Liver (tissue), 9 donors: ENCODE results near the gene DIP2C. TPM values are rescaled to one million over a fixed set of nuclear protein-coding genes. Genes with fewer than 3 reads are reported as not detected.

Source experiments
- DNase-seq: peaks from one replicate; pipeline ENCODE4 v3.0.0-alpha.2; 2017; ENCODE audit warnings: low spot score
- H3K27ac ChIP-seq, 2 donors: one replicate each; pipeline ENCODE4 v1.7.0; 2013; ENCODE audit warnings: inconsistent platforms in 2 of 2, low read length in 2 of 2, control low read depth in 1 of 2, low read depth in 1 of 2, mild to moderate bottlenecking in 1 of 2
- H3K27me3 ChIP-seq, 4 donors: one replicate each; pipeline versions ENCODE4 v1.6.1 to v1.7.0; 2013; ENCODE audit warnings: low read length in 3 of 4, inconsistent platforms in 1 of 4, mild to moderate bottlenecking in 1 of 4, moderate library complexity in 1 of 4; ENCODE audit not compliant: control insufficient read depth in 4 of 4, insufficient read depth in 4 of 4
- H3K36me3 ChIP-seq, 4 donors: one replicate each; pipeline versions ENCODE4 v1.6.1 to v1.7.0; 2013; ENCODE audit warnings: low read length in 3 of 4, mild to moderate bottlenecking in 3 of 4, low read depth in 1 of 4, moderate library complexity in 1 of 4; ENCODE audit not compliant: control insufficient read depth in 4 of 4, insufficient read depth in 3 of 4
- H3K4me1 ChIP-seq, 4 donors: one replicate each; pipeline versions ENCODE4 v1.6.1 to v1.7.0; 2013; ENCODE audit warnings: low read length in 3 of 4, mild to moderate bottlenecking in 3 of 4, moderate library complexity in 1 of 4; ENCODE audit not compliant: control insufficient read depth in 4 of 4, insufficient read depth in 4 of 4
- H3K4me3 ChIP-seq, 3 donors: one replicate each; pipeline versions ENCODE4 v1.6.1 to v1.7.0; 2013; ENCODE audit warnings: low read length in 3 of 3, control low read depth in 1 of 3, low read depth in 1 of 3, mild to moderate bottlenecking in 1 of 3
- H3K9ac ChIP-seq, 2 donors: one replicate each; pipeline ENCODE4 v1.7.0; 2013; ENCODE audit warnings: low read length in 2 of 2, mild to moderate bottlenecking in 2 of 2, moderate library complexity in 2 of 2, control low read depth in 1 of 2, low read depth in 1 of 2
- H3K9me3 ChIP-seq, 4 donors: one replicate each; pipeline versions ENCODE4 v1.6.1 to v1.7.0; 2013; ENCODE audit warnings: low read length in 3 of 4; ENCODE audit not compliant: control insufficient read depth in 4 of 4
- FOXA1 ChIP-seq: IDR thresholded peaks from 2 replicates; pipeline ENCODE4 v1.6.1; 2016; ENCODE audit warnings: antibody characterized with exemption
- FOXA2 ChIP-seq: IDR thresholded peaks from 2 replicates; pipeline ENCODE4 v1.6.1; 2016; ENCODE audit warnings: antibody characterized with exemption
- GABPA ChIP-seq, 2 donors: IDR thresholded peaks in 1 of 2; conservative IDR thresholded peaks in 1 of 2; 2 replicates each; pipeline ENCODE4 v1.6.1; 2016; ENCODE audit warnings: antibody characterized with exemption in 2 of 2, mild to moderate bottlenecking in 1 of 2, moderate library complexity in 1 of 2
- HNF4A ChIP-seq, 2 donors: conservative IDR thresholded peaks; 2 replicates each; pipeline ENCODE4 v1.6.1; 2016; ENCODE audit warnings: antibody characterized with exemption in 2 of 2, mild to moderate bottlenecking in 2 of 2
- HNF4G ChIP-seq: IDR thresholded peaks from 2 replicates; pipeline ENCODE4 v1.6.1; 2016; ENCODE audit warnings: antibody characterized with exemption
- JUND ChIP-seq, 2 donors: IDR thresholded peaks; 2 replicates each; pipeline ENCODE4 v1.6.1; 2016; ENCODE audit warnings: antibody characterized with exemption in 2 of 2
- NR2F2 ChIP-seq: IDR thresholded peaks from 2 replicates; pipeline ENCODE4 v1.6.1; 2016; ENCODE audit warnings: antibody characterized with exemption
- RAD21 ChIP-seq, 2 donors: IDR thresholded peaks; 2 replicates each; pipeline ENCODE4 v1.6.1; 2016; ENCODE audit warnings: antibody characterized with exemption in 2 of 2, mild to moderate bottlenecking in 2 of 2
- SP1 ChIP-seq: IDR thresholded peaks from 2 replicates; pipeline ENCODE4 v1.6.1; 2018; ENCODE audit warnings: antibody characterized with exemption, mild to moderate bottlenecking
- TAF1 ChIP-seq: conservative IDR thresholded peaks from 2 replicates; pipeline ENCODE4 v1.6.1; 2016; ENCODE audit warnings: antibody characterized with exemption, mild to moderate bottlenecking
- YY1 ChIP-seq: IDR thresholded peaks from 2 replicates; pipeline ENCODE4 v1.6.1; 2016; ENCODE audit warnings: antibody characterized with exemption, mild to moderate bottlenecking
- WGBS: extraction: QIAGEN DNeasy Blood & Tissue Kit; methylation state at CpG from one replicate; pipeline ENCODE4 v1.1.7; 2013; 5-methylcytosine and 5-hydroxymethylcytosine counted together
- polyA plus RNA-seq, 2 donors: library from polyadenylated mRNA; stranded (reverse) in 1 of 2; unstranded in 1 of 2; fragments of 200-250 nt in 1 of 2; fragments of >200 nt in 1 of 2; fragmentation: Nextera tagmentation in 1 of 2; extraction: Ambion mirVana in 1 of 2; gene quantifications; one replicate each; pipeline versions ENCODE4 v1.2.1 to v1.2.3, GENCODE V29; 2013 to 2015
- total RNA-seq, 2 donors: library from RNA; depleted of rRNA; stranded (reverse); fragments of >200 nt; gene quantifications; one replicate each; pipeline ENCODE4 v1.2.3, GENCODE V29; 2014
- TF ChIP-seq, protein P1 (sequence below): IDR thresholded peaks from 2 replicates; pipeline ENCODE4 v1.6.1; 2016; ENCODE audit warnings: antibody characterized with exemption
- TF ChIP-seq, protein P2 (sequence below): IDR thresholded peaks from 2 replicates; pipeline ENCODE4 v1.6.1; 2016; ENCODE audit warnings: antibody characterized with exemption
- TF ChIP-seq, protein P3 (sequence below): fragments of 150-350 bp; IDR thresholded peaks from 2 replicates; pipeline ENCODE4 v1.5.1; 2017; ENCODE audit warnings: improper control_type of control experiment, low read depth, low read length; ENCODE audit not compliant: missing input control
- TF ChIP-seq, protein P4 (sequence below): IDR thresholded peaks from 2 replicates; pipeline ENCODE4 v1.6.1; 2016; ENCODE audit warnings: antibody characterized with exemption
- TF ChIP-seq, protein P5 (sequence below): IDR thresholded peaks from 2 replicates; pipeline ENCODE4 v1.6.1; 2016; ENCODE audit warnings: antibody characterized with exemption, mild to moderate bottlenecking
- donor health status: healthy.
- donor health status: healthy.
- donor health status: healthy.
- donor health status: healthy.
- donor health status: healthy.

The DIP2C gene
- total and polyA plus RNA-seq, 4 donors = 4.2 to 12.2 (median 5.7) TPM

DNA sequence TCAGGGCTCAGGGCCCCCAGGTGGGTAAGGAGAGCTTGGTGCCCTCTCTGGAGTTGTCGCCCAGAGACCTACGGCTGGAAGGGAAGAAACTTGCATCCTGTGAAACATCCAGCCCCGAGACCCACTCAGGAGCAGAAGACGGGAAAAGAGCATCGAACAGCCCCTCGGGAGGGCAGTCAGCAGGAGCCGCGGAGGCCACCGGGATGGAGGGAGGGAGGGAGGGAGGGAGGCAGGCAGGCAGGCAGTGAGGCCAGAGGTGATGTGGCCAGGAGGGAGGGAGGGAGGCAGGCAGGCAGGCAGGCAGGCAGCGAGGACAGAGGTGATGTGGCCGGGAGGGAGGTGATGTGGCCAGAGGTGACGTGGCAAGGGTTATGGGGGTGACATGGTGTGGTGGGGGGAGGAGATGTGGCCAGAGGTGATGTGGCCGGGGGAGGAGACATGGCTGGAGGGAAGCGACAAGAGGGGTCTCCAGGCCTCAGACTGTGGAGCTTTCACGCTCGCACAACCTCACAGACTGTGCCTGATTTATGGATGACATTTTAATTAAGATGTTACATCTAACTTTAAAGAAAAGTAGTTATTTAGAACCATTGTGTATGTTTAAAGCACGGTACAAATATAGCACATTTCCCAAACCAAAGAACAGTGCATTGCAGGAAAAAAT lies 141.1 kb downstream of the DIP2C start:
- no peak for DNase-seq
- TF ChIP-seq FOXA1 = no peak
- no peak for TF ChIP-seq TAF1
- TF ChIP-seq, protein P1, sequence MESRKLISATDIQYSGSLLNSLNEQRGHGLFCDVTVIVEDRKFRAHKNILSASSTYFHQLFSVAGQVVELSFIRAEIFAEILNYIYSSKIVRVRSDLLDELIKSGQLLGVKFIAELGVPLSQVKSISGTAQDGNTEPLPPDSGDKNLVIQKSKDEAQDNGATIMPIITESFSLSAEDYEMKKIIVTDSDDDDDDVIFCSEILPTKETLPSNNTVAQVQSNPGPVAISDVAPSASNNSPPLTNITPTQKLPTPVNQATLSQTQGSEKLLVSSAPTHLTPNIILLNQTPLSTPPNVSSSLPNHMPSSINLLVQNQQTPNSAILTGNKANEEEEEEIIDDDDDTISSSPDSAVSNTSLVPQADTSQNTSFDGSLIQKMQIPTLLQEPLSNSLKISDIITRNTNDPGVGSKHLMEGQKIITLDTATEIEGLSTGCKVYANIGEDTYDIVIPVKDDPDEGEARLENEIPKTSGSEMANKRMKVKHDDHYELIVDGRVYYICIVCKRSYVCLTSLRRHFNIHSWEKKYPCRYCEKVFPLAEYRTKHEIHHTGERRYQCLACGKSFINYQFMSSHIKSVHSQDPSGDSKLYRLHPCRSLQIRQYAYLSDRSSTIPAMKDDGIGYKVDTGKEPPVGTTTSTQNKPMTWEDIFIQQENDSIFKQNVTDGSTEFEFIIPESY = no peak
- no peak for TF ChIP-seq JUND (IDR thresholded peaks at IDR 0.05)
- TF ChIP-seq YY1 = no peak
- no peak for TF ChIP-seq HNF4G
- no peak for TF ChIP-seq FOXA2
- no peak for TF ChIP-seq HNF4A (conservative IDR thresholded peaks at IDR 0.05)
- TF ChIP-seq RAD21 (IDR thresholded peaks at IDR 0.05) = no peak
- TF ChIP-seq SP1 = no peak
- H3K9me3 ChIP-seq = no peaks in the 10 kb centered on the region
- H3K36me3 ChIP-seq = no peaks in the 10 kb centered on the region
- 86% methylated on average over 17 of the region's 17 CpGs for WGBS
- no peak overlapping the region for H3K9ac ChIP-seq
- no peak overlapping the region for H3K27ac ChIP-seq
- H3K4me1 ChIP-seq = peaks cover 0 to 2% (median 0%) of the 10 kb centered on the region in 4 donors
- no peaks in the 10 kb centered on the region for H3K27me3 ChIP-seq
- no peak overlapping the region for H3K4me3 ChIP-seq

DNA sequence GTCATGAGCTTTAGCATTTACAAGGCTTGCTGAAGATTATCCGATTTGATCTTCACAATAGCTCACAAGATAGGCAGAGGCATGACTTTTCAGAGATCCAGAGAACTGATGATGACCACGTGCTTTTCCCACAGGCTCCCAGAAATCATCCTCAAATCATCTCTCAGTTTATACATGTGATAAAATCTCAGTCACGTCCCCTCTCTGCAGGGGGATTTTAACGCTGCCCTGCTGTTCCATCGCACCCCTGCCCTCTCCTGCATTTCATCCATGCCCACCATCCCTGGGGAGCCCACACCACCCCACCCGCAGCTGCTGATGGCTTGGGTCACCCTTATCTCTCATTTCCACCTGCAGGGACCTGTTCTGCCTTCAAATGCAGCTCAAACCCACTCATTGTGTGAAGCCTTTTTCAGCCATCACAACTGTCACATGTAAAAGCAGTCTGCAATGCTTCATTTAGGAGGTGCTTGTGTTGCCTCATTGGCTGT lies 141.8 kb downstream of the DIP2C start:
- H3K4me3 ChIP-seq = no peak overlapping the region
- TF ChIP-seq YY1 = no peak
- TF ChIP-seq, protein P2, sequence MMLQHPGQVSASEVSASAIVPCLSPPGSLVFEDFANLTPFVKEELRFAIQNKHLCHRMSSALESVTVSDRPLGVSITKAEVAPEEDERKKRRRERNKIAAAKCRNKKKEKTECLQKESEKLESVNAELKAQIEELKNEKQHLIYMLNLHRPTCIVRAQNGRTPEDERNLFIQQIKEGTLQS = no peak
- no peak for TF ChIP-seq FOXA2
- TF ChIP-seq SP1 = no peak
- TF ChIP-seq, protein P3, sequence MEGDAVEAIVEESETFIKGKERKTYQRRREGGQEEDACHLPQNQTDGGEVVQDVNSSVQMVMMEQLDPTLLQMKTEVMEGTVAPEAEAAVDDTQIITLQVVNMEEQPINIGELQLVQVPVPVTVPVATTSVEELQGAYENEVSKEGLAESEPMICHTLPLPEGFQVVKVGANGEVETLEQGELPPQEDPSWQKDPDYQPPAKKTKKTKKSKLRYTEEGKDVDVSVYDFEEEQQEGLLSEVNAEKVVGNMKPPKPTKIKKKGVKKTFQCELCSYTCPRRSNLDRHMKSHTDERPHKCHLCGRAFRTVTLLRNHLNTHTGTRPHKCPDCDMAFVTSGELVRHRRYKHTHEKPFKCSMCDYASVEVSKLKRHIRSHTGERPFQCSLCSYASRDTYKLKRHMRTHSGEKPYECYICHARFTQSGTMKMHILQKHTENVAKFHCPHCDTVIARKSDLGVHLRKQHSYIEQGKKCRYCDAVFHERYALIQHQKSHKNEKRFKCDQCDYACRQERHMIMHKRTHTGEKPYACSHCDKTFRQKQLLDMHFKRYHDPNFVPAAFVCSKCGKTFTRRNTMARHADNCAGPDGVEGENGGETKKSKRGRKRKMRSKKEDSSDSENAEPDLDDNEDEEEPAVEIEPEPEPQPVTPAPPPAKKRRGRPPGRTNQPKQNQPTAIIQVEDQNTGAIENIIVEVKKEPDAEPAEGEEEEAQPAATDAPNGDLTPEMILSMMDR = no peak
- TF ChIP-seq, protein P4, sequence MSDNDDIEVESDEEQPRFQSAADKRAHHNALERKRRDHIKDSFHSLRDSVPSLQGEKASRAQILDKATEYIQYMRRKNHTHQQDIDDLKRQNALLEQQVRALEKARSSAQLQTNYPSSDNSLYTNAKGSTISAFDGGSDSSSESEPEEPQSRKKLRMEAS = no peak
- TF ChIP-seq RAD21 (IDR thresholded peaks at IDR 0.05) = no peak
- TF ChIP-seq HNF4A (conservative IDR thresholded peaks at IDR 0.05) = no peak
- TF ChIP-seq GABPA (IDR thresholded peaks at IDR 0.05 in 1 of 2, conservative IDR thresholded peaks at IDR 0.05 in 1 of 2) = no peak
- TF ChIP-seq JUND (IDR thresholded peaks at IDR 0.05) = no peak
- TF ChIP-seq, protein P5, sequence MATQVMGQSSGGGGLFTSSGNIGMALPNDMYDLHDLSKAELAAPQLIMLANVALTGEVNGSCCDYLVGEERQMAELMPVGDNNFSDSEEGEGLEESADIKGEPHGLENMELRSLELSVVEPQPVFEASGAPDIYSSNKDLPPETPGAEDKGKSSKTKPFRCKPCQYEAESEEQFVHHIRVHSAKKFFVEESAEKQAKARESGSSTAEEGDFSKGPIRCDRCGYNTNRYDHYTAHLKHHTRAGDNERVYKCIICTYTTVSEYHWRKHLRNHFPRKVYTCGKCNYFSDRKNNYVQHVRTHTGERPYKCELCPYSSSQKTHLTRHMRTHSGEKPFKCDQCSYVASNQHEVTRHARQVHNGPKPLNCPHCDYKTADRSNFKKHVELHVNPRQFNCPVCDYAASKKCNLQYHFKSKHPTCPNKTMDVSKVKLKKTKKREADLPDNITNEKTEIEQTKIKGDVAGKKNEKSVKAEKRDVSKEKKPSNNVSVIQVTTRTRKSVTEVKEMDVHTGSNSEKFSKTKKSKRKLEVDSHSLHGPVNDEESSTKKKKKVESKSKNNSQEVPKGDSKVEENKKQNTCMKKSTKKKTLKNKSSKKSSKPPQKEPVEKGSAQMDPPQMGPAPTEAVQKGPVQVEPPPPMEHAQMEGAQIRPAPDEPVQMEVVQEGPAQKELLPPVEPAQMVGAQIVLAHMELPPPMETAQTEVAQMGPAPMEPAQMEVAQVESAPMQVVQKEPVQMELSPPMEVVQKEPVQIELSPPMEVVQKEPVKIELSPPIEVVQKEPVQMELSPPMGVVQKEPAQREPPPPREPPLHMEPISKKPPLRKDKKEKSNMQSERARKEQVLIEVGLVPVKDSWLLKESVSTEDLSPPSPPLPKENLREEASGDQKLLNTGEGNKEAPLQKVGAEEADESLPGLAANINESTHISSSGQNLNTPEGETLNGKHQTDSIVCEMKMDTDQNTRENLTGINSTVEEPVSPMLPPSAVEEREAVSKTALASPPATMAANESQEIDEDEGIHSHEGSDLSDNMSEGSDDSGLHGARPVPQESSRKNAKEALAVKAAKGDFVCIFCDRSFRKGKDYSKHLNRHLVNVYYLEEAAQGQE = no peak
- no peak for TF ChIP-seq NR2F2
- H3K9me3 ChIP-seq = no peaks in the 10 kb centered on the region
- no peak for DNase-seq
- H3K4me1 ChIP-seq = peaks cover 0 to 2% (median 0%) of the 10 kb centered on the region in 4 donors
- H3K36me3 ChIP-seq = no peaks in the 10 kb centered on the region
- WGBS = 86% methylated on average over 6 of the region's 6 CpGs
- no peaks in the 10 kb centered on the region for H3K27me3 ChIP-seq
- H3K27ac ChIP-seq = no peak overlapping the region
- H3K9ac ChIP-seq = no peak overlapping the region
